GM21360 (cell line): ENCODE data around the gene MKRN2OS.

Source experiments
- ATAC-seq: cut with Tn5 transposase; IDR thresholded peaks from one replicate; pipeline ENCODE4 v1.9.1; 2021; ENCODE audit warnings: mild to moderate bottlenecking, moderate library complexity; ENCODE audit not compliant: unreplicated experiment

Gene MKRN2OS

GRCh38 chr3:12516873-12517272 is 28.4 kb downstream of the MKRN2OS start:
- no peak for ATAC-seq

GRCh38 chr3:12515631-12516030 is 29.7 kb downstream of the MKRN2OS start:
- ATAC-seq: no peak

GRCh38 chr3:12513694-12514446 is 31.4 kb downstream of the MKRN2OS start:
- ATAC-seq: no peak

- ATAC-seq: no peak
Observed at GRCh38 chr3:12512534-12513118, 32.7 kb downstream of the MKRN2OS start.

GRCh38 chr3:12509466-12509865 is 35.8 kb downstream of the MKRN2OS start:
- no peak for ATAC-seq

- no peak for ATAC-seq
Observed at GRCh38 chr3:12508291-12508700, 37.0 kb downstream of the MKRN2OS start.

- no peak for ATAC-seq
Observed at GRCh38 chr3:12507591-12508281, 37.6 kb downstream of the MKRN2OS start.

GRCh38 chr3:12506201-12506709 is 39.0 kb downstream of the MKRN2OS start:
- ATAC-seq: no peak

- no peak for ATAC-seq
Observed at GRCh38 chr3:12503126-12503957, 42.0 kb downstream of the MKRN2OS start.

GRCh38 chr3:12501360-12502020 is 43.8 kb downstream of the MKRN2OS start:
- ATAC-seq: no peak

- ATAC-seq: no peak
Observed at GRCh38 chr3:12499474-12499873, 45.8 kb downstream of the MKRN2OS start.

- ATAC-seq: no peak
Observed at GRCh38 chr3:12496453-12496761, 48.9 kb downstream of the MKRN2OS start.

GRCh38 chr3:12495749-12496452 is 49.4 kb downstream of the MKRN2OS start:
- no peak for ATAC-seq

GRCh38 chr3:12490547-12490946 is 54.8 kb downstream of the MKRN2OS start:
- ATAC-seq: no peak

- ATAC-seq: no peak
Observed at GRCh38 chr3:12489832-12490231, 55.5 kb downstream of the MKRN2OS start.
